Measurements from ENCODE around the gene CLMN. TPM values are rescaled to one million over a fixed set of nuclear protein-coding genes. Genes with fewer than 3 reads are reported as not detected.

CLMN gene
- total and polyA plus RNA-seq, 2 experiments from 2014 or later: 3.2 to 5.7 TPM

DNA sequence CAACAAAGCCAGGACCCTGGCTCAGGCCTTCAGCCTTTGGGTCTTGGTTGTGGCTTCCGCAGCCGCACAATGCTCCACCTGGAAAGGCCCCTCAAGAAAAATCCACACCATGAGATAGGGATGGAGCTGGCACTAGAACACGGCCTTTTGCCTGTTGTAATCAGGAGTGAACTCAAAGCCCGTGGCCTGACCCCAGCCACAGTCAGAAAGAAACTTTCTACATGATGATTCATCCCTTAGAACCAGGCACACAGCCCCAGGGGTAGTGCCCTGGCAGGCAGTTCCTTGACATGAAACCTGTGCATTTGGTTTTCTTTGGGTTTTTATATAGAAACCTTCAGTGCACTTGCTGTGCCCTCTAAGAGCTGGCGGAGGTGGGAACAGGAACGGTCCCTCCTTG, 5.1 kb downstream of the CLMN start:
- no peaks in the 10 kb centered on the region for H3F3A ChIP-seq (replicated peaks; ENCODE audit: low read depth)
- Mint-ChIP-seq H3K4me1 (peaks cover 21% of the 10 kb centered on the region), H3K36me3 (ENCODE audit: low read depth) (no peaks in the 10 kb centered on the region; the same call in 1 of the 3 replicates), H3K27ac (no peak overlapping the region), H3K9me3 (peaks cover 2% of the 10 kb centered on the region; the same call in 1 of the 3 replicates), H3K27me3 (ENCODE audit: insufficient read depth, low read depth, poor library complexity) (peaks cover 21% of the 10 kb centered on the region), H3K4me3 (no peak overlapping the region)
- H3K9me2 ChIP-seq (ENCODE audit: insufficient read depth): no peaks in the 10 kb centered on the region
- no peak overlapping the region for H2AFZ ChIP-seq
- no peak overlapping the region for H3K4me3 ChIP-seq
- peaks cover 4% of the 10 kb centered on the region; the same call in 1 of the 2 replicates for H3K4me1 ChIP-seq (ENCODE audit: insufficient read depth)
- no peaks in the 10 kb centered on the region for H3K36me3 ChIP-seq (ENCODE audit: insufficient read depth)
- TF ChIP-seq, protein P1, sequence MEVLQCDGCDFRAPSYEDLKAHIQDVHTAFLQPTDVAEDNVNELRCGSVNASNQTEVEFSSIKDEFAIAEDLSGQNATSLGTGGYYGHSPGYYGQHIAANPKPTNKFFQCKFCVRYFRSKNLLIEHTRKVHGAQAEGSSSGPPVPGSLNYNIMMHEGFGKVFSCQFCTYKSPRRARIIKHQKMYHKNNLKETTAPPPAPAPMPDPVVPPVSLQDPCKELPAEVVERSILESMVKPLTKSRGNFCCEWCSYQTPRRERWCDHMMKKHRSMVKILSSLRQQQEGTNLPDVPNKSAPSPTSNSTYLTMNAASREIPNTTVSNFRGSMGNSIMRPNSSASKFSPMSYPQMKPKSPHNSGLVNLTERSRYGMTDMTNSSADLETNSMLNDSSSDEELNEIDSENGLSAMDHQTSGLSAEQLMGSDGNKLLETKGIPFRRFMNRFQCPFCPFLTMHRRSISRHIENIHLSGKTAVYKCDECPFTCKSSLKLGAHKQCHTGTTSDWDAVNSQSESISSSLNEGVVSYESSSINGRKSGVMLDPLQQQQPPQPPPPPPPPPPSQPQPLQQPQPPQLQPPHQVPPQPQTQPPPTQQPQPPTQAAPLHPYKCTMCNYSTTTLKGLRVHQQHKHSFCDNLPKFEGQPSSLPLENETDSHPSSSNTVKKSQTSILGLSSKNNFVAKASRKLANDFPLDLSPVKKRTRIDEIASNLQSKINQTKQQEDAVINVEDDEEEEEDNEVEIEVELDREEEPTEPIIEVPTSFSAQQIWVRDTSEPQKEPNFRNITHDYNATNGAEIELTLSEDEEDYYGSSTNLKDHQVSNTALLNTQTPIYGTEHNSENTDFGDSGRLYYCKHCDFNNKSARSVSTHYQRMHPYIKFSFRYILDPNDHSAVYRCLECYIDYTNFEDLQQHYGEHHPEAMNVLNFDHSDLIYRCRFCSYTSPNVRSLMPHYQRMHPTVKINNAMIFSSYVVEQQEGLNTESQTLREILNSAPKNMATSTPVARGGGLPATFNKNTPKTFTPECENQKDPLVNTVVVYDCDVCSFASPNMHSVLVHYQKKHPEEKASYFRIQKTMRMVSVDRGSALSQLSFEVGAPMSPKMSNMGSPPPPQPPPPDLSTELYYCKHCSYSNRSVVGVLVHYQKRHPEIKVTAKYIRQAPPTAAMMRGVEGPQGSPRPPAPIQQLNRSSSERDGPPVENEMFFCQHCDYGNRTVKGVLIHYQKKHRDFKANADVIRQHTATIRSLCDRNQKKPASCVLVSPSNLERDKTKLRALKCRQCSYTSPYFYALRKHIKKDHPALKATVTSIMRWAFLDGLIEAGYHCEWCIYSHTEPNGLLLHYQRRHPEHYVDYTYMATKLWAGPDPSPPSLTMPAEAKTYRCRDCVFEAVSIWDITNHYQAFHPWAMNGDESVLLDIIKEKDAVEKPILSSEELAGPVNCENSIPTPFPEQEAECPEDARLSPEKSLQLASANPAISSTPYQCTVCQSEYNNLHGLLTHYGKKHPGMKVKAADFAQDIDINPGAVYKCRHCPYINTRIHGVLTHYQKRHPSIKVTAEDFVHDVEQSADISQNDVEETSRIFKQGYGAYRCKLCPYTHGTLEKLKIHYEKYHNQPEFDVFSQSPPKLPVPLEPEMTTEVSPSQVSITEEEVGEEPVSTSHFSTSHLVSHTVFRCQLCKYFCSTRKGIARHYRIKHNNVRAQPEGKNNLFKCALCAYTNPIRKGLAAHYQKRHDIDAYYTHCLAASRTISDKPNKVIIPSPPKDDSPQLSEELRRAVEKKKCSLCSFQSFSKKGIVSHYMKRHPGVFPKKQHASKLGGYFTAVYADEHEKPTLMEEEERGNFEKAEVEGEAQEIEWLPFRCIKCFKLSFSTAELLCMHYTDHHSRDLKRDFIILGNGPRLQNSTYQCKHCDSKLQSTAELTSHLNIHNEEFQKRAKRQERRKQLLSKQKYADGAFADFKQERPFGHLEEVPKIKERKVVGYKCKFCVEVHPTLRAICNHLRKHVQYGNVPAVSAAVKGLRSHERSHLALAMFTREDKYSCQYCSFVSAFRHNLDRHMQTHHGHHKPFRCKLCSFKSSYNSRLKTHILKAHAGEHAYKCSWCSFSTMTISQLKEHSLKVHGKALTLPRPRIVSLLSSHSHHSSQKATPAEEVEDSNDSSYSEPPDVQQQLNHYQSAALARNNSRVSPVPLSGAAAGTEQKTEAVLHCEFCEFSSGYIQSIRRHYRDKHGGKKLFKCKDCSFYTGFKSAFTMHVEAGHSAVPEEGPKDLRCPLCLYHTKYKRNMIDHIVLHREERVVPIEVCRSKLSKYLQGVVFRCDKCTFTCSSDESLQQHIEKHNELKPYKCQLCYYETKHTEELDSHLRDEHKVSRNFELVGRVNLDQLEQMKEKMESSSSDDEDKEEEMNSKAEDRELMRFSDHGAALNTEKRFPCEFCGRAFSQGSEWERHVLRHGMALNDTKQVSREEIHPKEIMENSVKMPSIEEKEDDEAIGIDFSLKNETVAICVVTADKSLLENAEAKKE (CRISPR knock-in tag; IDR thresholded peaks at IDR 0.05): no peak
- TF ChIP-seq REST (IDR thresholded peaks at IDR 0.05; ENCODE audit: unreplicated experiment): no peak
- TF ChIP-seq ZNF331 (CRISPR knock-in tag; IDR thresholded peaks at IDR 0.05; ENCODE audit: low read depth): no peak
- TF ChIP-seq JUNB (IDR thresholded peaks at IDR 0.05; ENCODE audit: unreplicated experiment): no peak
- peaks cover 23% of the 10 kb centered on the region for H3K27me3 ChIP-seq (ENCODE audit: insufficient read depth)
- ATAC-seq: no peak
- H4K20me1 ChIP-seq (replicated peaks; ENCODE audit: insufficient read depth): no peaks in the 10 kb centered on the region
- H3K79me2 ChIP-seq (replicated peaks; ENCODE audit: insufficient read depth): no peaks in the 10 kb centered on the region
- H3K27ac ChIP-seq (ENCODE audit: low read depth): no peak overlapping the region
- no peak for DNase-seq (ENCODE audit: low spot score)
- no peak overlapping the region for H3K4me2 ChIP-seq
